Measurements from ENCODE around the gene DND1.
A peak's percentile ranks its signal among the peaks of the same experiment; 100 is the strongest.
"Not testable (repeated sequence)": the region's sequence is repeated elsewhere in the genome, so short reads cannot be mapped to it uniquely, and the experiment has no call there.

Gene DND1

DNA sequence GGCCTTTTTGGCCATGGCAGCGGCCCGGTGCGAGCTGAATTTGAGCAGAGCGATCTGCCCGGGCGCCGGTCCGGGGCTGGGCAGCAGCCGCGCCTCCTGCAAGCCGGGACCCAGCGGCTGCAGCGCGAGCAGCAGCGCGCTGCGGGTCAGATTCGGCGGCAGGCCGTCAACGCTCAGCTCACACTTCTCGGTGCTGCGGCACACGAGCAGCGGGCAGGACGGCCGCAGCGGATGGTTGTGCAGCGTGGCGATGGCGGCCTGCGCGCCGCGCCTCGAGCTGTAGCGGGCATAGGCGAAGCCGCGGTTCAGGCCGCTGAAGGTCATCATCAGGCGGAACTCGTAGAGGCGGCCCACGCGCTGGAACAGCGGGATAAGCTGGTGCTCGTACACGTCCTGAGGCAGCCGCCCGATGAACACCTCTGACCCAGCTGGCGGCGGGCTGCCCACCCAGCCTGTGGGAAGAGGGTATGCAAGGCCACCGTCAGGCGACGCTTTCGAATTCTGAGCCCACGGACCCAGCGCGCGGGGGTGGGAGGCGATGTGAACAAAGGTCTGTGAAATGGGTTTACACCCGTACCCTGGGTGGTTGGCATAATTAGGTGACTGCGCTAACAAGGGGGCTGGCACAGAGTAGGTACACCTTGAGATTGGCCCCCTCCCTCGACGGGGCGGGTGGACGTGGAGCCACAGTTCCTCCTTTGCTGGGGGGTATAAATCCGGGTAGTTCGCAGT lies 755 bp downstream of the DND1 start:
- no peak for DNase-seq (ENCODE audit: low spot score)

DNA sequence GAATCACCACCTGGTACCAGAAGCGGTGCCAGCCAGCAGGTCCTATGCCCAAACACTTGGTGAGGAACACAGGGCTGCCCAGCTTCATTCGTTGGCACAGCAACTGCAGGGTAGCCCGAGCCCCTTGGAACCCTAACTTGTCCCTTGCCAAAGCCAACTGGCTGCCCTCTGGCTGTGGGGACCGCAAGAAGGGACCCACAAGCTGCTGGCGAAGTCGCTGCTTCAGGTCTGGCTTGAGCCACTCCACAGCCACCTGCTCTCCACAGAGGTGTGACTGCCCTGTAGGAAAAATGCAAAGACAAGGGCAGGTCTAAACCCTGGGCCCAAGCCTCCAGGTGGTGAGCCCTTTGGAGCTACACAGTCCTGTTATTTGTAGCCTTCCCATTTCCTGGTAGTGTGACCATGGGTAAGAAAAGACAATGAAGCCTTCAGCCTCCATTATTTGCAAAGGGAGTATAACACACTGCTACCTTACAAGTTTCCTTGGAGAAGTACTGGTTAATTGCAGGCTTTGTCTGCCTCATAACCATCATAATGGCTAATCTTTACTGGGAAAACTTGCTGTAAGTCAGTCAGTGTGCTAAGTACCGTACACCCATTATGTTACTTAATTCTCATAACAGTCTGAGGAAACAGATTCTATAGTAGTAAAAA lies 1.8 kb downstream of the DND1 start:
- DNase-seq (ENCODE audit: low spot score) = no peak

DNA sequence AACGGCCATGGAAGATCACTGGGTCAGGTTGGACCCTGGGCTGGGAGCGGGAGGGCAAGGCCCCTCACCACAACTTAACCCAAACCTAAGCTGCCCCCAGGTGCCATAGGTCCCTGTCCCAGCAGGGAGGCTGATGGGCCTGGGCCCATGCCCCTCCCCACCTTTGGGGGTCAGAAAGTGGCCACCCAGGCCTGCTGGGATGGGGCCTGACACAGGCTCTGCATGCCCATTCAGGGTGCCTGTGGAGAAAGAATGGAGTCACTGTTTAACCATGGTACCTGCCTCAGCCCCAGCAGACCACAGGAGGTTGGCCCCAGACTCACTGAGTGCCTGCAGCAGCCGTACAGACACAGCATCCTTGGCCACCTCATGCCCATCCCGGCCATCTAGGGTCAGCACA lies 2.3 kb downstream of the DND1 start:
- DNase-seq (ENCODE audit: low spot score) = not testable (repeated sequence)

DNA sequence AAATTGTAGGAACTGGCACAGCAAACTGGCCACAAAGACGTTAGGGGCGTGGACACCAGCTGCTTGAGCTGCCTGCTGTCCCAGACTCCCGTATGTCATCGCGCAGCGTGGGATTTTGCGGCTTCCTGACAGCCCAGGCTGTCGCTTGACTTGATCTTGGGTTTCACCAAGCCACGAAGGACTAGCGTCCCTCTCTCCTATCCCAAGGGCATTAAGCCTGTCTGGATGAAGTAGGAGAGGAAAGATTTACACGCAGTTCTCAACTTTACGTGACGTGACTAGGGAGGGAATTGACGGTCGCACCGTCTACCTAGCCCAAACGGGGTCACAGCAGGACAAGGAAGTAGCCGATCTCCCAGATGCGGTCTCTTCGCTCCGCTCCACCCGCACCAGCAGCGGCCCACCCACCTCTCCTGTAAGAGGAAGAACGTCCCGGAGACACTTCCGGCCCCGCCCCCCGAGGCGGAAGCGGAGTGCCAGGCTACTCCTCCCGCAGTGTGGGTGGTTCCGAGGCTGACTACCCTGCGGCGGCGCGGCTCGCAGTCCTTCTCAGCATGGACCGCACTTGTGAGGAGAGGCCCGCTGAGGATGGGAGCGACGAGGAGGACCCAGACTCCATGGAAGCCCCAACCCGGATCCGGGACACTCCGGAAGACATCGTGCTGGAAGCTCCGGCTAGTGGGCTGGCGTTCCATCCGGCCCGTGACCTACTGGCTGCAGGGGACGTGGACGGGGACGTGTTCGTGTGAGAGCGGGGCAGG lies 8.8 kb downstream of the DND1 start, which contains the start of gene WDR55:
Gene WDR55, plus strand, starts transcription at position 546 of the 761 bp plus-strand sequence. Its CDS starts 9 bp downstream, at position 555.
- DNase-seq (ENCODE audit: low spot score) = peak; percentile 94

DNA sequence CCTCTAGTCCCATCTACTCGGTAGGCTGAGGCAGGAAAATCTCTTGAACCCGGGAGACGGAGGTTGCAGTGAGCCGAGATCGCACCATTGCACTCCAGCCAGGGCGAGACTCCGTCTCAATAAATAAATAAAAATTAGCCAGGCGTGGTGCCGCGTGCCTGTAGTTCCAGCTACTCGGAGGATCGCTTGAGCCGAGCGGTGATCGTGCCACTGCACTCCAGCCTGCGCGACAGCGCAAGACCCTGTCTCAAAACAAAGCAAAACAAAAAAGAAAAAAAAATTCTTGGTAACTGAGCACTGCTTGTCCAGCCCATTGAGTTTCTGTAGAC lies 9.4 kb downstream of the DND1 start:
- DNase-seq (ENCODE audit: low spot score) = no peak

DNA sequence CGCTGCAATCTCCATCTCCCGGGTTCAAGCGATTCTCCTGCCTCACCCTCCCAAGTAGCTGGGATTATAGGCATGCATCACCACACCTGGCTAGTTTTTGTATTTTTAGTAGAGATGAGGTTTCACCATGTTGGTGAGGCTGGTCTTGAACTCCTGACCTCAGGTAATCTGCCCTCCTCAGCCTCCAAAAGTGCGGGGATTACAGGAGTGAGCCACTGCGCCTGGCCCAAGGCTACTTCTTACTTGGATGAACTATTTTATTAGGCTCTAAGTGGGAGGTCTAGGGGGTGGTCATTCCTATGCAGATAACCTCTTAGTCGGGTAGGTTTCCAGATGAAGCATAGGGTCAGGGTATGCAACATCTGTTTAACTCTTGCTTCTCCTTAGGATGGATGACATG lies 13.0 kb downstream of the DND1 start:
- not testable (repeated sequence) for DNase-seq (ENCODE audit: low spot score)

DNA sequence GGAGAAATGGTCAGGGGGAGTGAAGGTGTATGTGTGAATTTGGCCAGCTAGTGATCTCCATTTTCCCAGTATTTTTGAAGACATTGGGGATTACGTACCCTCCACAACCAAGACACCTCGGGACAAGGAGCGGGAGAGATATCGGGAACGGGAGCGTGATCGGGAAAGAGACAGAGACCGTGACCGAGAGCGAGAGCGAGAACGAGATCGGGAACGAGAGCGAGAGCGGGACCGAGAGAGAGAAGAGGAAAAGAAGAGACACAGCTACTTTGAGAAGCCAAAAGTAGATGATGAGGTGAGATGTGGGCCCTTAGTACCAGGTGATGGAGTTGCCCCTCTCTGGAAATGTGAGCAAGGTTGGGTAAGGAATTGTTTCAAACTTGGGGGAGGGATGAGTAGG lies 14.5 kb downstream of the DND1 start:
- no peak for DNase-seq (ENCODE audit: low spot score)

DNA sequence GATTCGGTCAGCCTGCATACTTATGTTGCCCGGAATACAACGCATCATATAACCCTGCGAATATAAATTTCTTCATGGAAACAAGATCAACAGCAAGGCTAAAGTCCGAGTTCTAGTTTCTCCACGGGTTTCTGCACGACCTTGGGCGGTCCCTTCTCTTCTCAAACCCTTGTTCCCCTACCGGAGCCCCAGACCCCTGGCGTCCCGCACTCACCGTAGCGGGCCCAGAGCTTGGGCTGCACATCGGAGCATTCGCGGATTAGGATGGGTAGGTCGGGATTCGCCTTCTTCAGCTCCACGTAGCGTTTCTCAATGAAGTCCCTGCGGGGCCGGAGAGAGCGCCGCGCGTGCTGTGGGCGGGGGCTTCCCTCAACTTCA lies 26.3 kb downstream of the DND1 start:
- DNase-seq (ENCODE audit: low spot score) = no peak

DNA sequence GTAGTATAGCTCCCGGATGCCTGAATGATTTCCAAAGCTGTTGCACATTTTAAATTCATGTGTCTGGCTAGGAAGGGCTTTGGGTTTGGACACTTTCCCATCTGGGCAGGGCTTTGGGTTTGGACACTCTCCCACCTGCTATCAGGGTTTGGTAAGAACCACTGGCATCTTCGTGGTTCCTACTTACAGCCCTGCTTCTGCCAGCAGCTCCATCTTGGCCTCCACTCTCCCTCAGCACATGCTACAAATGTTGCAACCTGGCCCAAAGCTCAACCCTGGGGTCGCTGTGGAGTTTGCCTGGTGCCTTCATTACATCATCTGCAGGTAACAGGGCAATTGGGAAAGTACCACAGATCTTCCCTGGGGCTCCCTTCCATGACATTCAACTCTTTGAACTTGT lies 30.7 kb downstream of the DND1 start:
- no peak for DNase-seq (ENCODE audit: low spot score)

DNA sequence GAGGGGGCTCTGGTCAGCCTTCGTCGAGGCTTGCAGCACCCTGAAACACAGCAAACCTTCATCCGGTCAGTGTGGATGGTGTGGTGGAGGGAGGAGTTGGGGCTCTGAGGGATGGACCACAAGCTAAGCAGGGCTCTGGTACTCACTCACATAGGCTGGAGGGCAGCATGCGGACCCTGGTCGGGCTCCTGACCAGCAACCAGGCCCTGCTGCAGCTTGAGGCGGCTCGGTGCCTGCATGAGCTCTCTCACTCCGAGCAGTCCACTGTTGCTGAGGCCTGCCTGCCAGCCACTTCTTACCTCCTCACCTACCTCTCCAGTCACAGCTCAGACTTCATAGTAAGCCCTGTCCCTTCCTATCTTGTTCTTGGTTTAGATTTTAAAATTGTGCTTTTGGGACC lies 31.7 kb downstream of the DND1 start:
- no peak for DNase-seq (ENCODE audit: low spot score)

DNA sequence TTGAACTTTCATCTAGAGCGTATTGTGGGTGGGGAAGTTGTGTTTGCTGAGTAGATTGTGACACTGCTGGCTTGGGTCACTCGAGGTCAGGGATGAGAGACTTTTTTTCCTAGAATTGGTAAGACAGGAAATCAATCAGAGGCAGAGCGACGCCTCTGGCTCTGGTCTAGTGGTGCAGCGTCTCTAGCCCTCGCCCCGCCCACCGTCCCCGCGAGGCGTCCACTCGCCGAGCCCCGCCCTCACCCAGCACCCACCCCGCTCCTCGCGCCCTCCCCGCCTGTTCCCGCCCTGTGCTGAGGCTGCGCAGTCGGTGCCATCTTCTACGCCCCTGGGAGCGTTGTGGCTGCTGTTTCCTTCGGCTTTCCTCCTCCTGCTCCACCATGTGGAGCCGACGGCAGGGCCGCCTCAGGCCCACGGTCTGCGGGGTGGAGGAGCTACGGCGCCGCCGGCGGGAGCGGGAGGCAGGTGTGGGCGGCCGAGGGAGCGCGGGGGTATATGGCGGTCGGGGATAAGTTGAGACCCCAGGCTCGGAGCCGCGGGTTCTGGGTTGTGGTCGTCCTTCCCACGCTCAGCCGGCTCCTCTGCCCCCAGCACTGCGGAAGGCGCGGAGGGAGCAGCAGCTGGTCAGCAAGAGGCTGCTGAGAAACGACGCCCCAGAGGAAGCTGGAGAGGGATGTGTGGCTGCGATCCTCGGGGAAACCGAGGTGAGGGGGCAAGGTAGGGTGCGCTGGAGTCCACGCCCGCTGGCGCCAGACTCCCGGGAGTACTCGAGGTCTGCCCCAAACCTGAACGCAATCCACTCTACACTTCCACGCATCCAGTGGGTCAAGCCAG lies 34.0 kb downstream of the DND1 start, which contains the start of gene TMCO6:
Gene TMCO6, plus strand, starts transcription at position 304 of the 834 bp plus-strand sequence. Its CDS starts 77 bp downstream, at position 381.
- DNase-seq (ENCODE audit: low spot score) = peak; percentile 99

DNA sequence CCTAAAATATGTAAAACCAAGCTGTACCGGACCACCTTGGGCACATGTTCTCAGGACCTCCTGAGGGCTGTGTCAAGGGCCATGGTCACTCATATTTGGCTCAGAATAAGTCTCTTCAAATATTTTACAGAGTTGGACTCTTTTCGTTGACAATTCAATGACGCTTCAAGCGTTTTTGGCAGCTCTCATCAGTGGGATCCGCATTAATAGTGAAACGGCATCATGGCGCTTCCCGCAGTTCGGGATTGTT lies 34.6 kb downstream of the DND1 start:
- DNase-seq (ENCODE audit: low spot score) = not testable (repeated sequence)

DNA sequence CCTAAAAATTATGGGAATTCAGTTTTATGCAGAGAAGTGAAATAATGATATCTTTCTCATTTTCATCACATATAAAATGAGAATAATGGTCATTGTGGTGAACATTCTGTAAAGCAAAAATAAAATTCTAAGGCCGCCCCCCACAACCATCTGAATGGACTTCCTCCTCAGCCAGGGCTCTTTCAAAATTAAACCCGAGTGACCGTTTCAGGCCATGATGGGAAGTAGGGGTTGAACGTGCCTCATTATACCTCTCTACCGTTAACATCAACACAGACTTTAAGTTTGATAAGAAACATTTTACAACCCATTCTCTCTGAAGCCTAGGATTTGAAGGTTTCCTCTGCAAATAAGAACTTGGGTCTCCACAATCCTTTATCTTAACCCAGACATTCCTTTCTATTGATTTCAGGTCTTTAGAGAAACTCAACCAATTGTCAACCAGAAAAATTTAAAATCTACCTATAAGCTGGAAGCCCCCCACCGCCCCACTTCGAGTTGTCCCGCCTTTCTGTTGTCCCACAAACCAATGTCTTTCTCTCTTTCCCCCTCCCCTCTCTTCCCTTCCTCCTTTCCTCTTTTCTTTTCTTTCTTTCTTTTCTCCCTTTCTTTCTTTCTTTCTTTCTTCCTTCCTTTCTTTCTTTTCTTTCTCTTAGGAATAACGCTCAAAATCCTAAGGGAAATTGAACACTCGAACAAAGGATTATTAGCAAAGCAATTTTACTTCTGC lies 35.8 kb downstream of the DND1 start:
- no peak for DNase-seq (ENCODE audit: low spot score)

DNA sequence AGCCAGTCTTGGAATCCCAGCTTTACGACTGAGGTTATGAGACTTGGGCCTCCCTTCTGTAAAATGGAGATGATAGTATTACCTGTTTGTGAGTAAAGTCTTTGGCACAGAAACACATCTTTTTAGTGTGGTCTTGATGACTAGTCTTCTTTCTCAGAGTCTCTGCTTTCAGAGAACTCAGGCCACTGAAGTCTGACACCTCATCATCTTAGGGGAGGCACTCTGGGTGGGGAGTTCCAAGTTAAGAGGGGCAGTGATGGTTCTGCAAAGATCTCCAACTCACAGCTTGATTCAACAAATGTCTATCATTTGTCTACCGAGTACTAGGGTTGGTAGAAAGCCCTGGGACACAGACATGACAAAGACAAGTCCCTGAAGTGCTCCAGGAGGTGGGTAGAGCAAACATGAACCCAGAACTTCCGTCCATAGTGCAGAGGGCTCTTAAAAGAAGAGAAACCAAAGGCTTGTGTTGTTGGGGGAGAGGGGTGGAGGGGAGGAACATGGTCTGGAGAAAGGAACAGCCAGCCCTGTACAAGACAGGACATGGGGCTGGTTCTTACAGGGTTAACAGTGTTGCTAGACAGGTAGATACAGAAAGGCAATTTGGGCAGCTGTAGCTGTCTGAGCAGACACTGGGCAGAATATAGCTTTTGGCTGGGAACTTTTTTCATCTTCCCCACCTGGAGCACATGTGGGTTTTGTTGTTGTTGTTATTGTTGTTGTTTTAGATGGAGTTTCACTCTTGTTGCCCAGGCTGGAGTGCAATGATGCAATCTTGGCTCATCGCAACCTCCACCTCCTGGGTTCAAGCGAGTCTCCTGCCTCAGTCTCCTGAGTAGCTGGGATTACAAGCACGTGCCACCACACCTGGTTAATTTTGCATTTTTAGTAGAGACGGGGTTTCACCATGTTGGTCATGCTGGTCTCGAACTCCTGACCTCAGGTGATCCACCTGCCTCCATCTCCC lies 37.8 kb downstream of the DND1 start:
- DNase-seq (ENCODE audit: low spot score) = no peak

DNA sequence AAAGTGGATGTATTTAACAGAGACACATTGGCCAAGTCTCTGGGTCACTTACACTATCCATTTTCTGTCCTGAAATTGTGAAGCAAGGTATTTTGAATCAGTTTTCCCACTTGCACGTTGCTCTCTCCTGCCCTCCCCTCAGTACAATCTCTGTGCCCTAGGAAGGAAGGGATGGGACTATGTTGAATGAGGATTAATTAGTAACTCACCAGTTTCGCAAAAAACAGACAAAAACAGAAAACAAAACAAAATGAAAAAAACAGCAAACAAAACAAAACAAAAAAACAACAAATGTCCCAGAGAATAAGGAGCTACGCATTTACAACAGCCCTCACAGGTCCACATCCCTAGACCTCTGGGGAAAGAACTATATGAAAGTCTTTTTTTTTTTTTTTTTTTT lies 39.3 kb downstream of the DND1 start:
- no peak for DNase-seq (ENCODE audit: low spot score)

DNA sequence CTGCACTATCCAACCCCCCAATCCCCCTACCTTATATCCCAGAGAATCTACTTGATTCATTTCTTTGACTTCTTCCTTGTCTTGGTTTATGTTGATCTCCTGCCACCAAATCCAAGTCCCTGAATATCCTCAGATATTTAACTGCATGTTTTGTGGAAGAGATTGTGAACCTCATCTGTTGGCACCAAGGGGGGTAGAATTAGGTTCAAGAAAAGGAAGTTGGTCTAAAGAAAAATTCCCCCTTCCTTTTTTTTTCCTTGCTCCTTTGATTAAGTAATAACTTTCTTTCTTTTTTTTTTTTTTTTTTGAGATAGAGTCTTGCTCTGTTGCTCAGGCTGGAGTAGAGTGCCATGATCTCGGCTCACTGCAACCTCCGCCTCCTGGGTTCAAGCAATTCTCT lies 39.9 kb downstream of the DND1 start:
- DNase-seq (ENCODE audit: low spot score) = no peak

DNA sequence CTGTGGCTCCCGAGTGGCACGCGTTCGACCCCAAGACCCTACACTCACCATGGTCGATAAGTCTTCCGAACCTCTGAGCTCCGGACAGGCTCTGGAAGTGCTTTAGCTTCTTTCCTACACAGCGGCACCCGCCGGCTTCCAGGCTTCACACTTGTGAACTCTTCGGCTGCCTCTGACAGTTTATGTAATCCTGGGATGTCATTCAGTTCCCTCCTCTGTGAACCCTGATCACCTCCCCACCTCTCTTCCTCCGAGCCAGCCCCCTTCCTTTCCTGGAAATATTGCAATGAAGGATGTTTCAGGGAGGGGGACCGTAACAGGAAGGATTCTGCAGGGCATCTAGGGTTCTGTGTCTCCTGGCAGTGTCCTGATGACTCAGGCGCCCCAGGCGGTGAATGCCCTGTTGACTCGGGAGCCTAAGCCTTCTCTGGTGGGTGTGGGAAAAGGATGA lies 40.3 kb downstream of the DND1 start, which contains the start of gene CD14:
Gene CD14, minus strand, starts transcription at position 155 of the 451 bp plus-strand sequence. Its CDS starts 104 bp downstream, at position 51.
- no peak for DNase-seq (ENCODE audit: low spot score)

DNA sequence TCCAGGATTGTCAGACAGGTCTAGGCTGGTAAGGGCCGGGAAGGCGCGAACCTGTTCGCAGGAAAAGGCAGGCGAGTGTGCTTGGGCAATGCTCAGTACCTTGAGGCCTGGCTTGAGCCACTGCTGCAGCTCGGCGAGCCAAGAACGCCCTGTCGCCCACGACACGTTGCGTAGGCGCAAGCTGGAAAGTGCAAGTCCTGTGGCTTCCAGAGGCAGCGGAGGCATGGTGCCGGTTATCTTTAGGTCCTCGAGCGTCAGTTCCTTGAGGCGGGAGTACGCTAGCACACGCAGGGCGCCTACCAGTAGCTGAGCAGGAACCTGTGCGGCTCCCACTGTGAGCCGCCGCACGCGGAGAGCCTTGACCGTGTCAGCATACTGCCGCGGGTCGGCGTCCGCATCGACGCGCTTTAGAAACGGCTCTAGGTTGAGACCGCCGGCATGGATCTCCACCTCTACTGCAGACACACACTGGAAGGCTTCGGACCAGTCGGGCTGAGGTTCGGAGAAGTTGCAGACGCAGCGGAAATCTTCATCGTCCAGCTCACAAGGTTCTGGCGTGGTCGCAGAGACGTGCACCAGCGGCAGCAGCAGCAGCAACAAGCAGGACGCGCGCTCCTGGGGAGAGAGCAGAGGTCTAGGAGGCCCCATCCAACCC lies 40.9 kb downstream of the DND1 start:
- no peak for DNase-seq (ENCODE audit: low spot score)

DNA sequence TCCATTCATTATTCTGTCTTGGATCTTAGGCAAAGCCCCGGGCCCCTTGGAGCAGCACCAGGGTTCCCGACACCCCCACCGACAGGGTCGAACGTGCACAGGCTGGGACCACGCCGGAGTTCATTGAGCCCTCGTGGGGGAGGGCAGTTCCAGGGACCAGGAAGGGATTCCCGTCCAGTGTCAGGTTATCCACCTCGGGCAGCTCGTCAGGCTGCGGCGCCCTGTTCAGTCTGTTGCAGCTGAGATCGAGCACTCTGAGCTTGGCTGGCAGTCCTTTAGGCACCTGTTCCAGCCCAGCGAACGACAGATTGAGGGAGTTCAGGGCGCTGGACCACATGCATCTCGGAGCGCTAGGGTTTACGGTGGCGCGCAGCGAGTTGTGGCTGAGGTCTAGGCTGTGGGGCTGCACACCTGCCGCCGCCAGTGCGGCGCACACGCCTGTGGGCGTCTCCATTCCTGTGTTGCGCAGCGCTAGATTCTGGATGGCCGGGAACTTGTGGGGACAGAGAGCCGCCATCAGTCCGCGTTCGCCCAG lies 41.5 kb downstream of the DND1 start:
- no peak for DNase-seq (ENCODE audit: low spot score)

DNA sequence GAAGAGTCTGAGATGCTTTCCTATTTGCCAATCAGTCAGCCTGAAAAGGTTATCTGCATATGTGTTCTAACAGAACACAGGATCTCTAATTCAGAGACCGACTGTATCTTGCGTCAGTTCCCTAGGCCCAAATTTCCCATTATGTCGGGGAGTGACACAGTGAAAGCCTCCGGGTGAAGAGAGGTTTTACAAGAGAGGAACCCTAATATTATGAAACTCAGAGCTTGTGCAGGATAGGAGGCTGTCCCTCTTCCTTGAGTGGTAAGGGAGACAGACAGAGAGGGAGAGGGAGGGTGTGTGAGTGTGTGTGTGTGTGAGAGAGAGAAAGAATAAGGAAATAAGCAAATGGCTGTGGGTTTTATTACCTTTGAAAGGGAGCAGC lies 42.3 kb downstream of the DND1 start:
- no peak for DNase-seq (ENCODE audit: low spot score)

Measured in D341Med (cell line).